ENCODE measurements around the gene ING1.

The ING1 gene

GRCh38 chr13:110769097-110769496 is 55.6 kb downstream of the ING1 start:
- in situ Hi-C loops (cut with HindIII; ENCODE audit: low sequenced_read_pairs) = no loop called here

DNA sequence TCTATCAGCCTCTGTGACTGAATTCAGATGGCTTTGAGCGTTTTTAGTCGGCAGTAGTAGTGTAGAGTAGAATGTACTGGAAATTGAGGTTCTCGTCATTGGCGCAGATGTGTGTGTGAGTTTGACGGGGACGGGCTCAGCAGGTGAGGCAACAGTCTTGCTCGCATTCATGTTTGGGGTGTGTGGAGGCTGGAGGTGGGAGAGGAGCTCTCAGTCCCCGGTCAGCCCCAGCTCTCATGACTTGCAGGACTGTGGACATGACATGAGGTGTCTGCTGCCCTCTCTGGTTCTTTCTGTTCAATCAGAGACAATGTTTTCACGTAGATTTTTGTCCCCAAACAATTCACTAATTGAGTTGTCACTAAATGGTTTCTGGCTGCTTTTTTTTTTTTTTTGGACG is 57.2 kb downstream of the ING1 start:
- in situ Hi-C loops (cut with HindIII; ENCODE audit: low sequenced_read_pairs) = no loop called here

DNA sequence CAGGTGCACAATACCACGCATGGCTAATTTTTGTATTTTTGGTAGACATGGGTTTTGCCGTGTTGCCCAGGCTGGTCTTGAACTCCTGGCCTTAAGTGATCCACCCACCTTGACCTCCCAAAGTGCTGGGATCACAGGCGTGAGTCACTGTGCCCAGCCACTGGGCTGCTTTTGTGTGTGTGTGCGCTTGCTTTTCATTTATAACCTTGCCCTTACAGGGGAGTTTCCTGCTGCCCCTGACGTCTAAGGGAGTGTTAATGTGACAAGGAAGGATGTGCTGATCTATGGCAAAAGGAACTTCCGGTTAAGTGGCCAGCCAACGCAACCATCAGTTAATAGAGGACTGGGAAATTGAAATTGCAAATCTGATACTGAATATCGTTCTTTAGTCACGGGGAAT is 57.7 kb downstream of the ING1 start:
- in situ Hi-C loops (cut with HindIII; ENCODE audit: low sequenced_read_pairs) = no loop called here

GRCh38 chr13:110772091-110772984 is 58.8 kb downstream of the ING1 start:
- in situ Hi-C loops (cut with HindIII; ENCODE audit: low sequenced_read_pairs) = no loop called here
